WTC11 (cell line): ENCODE measurements around the gene ARTN. TPM values are rescaled to one million over a fixed set of nuclear protein-coding genes. Genes with fewer than 3 reads are reported as not detected.

ENCODE experiments used
- ELF4 ChIP-seq: sonication (generic); formaldehyde crosslinking; IDR thresholded peaks from 2 replicates; pipeline ENCODE4 v1.8.1; 2022; ENCODE audit warnings: low read depth, mild to moderate bottlenecking, moderate library complexity, missing genetic modification reagents
- ESRRA ChIP-seq: sonication (generic); formaldehyde crosslinking; IDR thresholded peaks from 2 replicates; pipeline ENCODE4 v1.8.1; 2022; ENCODE audit warnings: mild to moderate bottlenecking, missing genetic modification reagents, borderline replicate concordance
- FOXP1 ChIP-seq: sonication (generic); formaldehyde crosslinking; IDR thresholded peaks from 2 replicates; pipeline ENCODE4 v1.8.0; 2022; ENCODE audit warnings: missing genetic modification reagents, mild to moderate bottlenecking, moderate library complexity, borderline replicate concordance
- NR3C1 ChIP-seq: sonication (generic); formaldehyde crosslinking; conservative IDR thresholded peaks from 2 replicates; pipeline ENCODE4 v1.8.1; 2023; ENCODE audit warnings: low read depth, mild to moderate bottlenecking, missing genetic modification reagents
- SMAD3 ChIP-seq: sonication (generic); formaldehyde crosslinking; IDR thresholded peaks from 2 replicates; pipeline ENCODE4 v1.8.0; 2022; ENCODE audit warnings: missing genetic modification reagents, mild to moderate bottlenecking, borderline replicate concordance
- SOX15 ChIP-seq: fragments of 250-450 bp; sonication (Bioruptor Pico); IDR thresholded peaks from 2 replicates; pipeline ENCODE4 v1.9.0; 2021; ENCODE audit warnings: mild to moderate bottlenecking
- TEAD1 ChIP-seq: sonication (generic); formaldehyde crosslinking; IDR thresholded peaks from 2 replicates; pipeline ENCODE4 v1.8.0; 2022; ENCODE audit warnings: mild to moderate bottlenecking, missing genetic modification reagents
- ZNF121 ChIP-seq: sonication (generic); formaldehyde crosslinking; IDR thresholded peaks from 2 replicates; pipeline ENCODE4 v1.8.0; 2023; ENCODE audit warnings: missing genetic modification reagents
- ZNF263 ChIP-seq: sonication (generic); formaldehyde crosslinking; IDR thresholded peaks from 2 replicates; pipeline ENCODE4 v1.8.1; 2022; ENCODE audit warnings: low read depth, mild to moderate bottlenecking, moderate library complexity, missing genetic modification reagents
- ZNF423 ChIP-seq: fragments of 250-450 bp; sonication (Bioruptor Pico); IDR thresholded peaks from 2 replicates; pipeline ENCODE4 v2.1.2; 2022; ENCODE audit warnings: mild to moderate bottlenecking, moderate library complexity
- total RNA-seq: library from RNA; stranded (reverse); gene quantifications from 3 replicates; pipeline ENCODE4 v1.2.3, GENCODE V29; 2021
- TF ChIP-seq, protein P1 (sequence below): sonication (generic); formaldehyde crosslinking; IDR thresholded peaks from 2 replicates; pipeline ENCODE4 v1.8.1; 2023; ENCODE audit warnings: mild to moderate bottlenecking, missing genetic modification reagents, moderate library complexity
- TF ChIP-seq, protein P2 (sequence below): sonication (generic); formaldehyde crosslinking; IDR thresholded peaks from 2 replicates; pipeline ENCODE4 v1.8.1; 2022; ENCODE audit warnings: mild to moderate bottlenecking, moderate library complexity, missing genetic modification reagents
- TF ChIP-seq, protein P3 (sequence below): sonication (generic); formaldehyde crosslinking; IDR thresholded peaks from 2 replicates; pipeline ENCODE4 v1.8.0; 2022; ENCODE audit warnings: mild to moderate bottlenecking, missing genetic modification reagents
- TF ChIP-seq, protein P4 (sequence below): fragments of 250-450 bp; sonication (Bioruptor Pico); IDR thresholded peaks from 2 replicates; pipeline ENCODE4 v1.9.0; 2021; ENCODE audit warnings: mild to moderate bottlenecking, borderline replicate concordance
- TF ChIP-seq, protein P5 (sequence below): sonication (generic); formaldehyde crosslinking; IDR thresholded peaks from 2 replicates; pipeline ENCODE4 v1.8.1; 2023; ENCODE audit warnings: mild to moderate bottlenecking, missing genetic modification reagents
- TF ChIP-seq, protein P6 (sequence below): fragments of 250-450 bp; sonication (Bioruptor Pico); IDR thresholded peaks from 2 replicates; pipeline ENCODE4 v2.1.2; 2022; ENCODE audit warnings: mild to moderate bottlenecking, moderate library complexity
- TF ChIP-seq, protein P7 (sequence below): sonication (generic); formaldehyde crosslinking; IDR thresholded peaks from 2 replicates; pipeline ENCODE4 v1.8.1; 2023; ENCODE audit warnings: mild to moderate bottlenecking, missing genetic modification reagents, moderate library complexity
- TF ChIP-seq, protein P8 (sequence below): sonication (generic); formaldehyde crosslinking; IDR thresholded peaks from 2 replicates; pipeline ENCODE4 v1.8.1; 2023; ENCODE audit warnings: mild to moderate bottlenecking, missing genetic modification reagents
- TF ChIP-seq, protein P9 (sequence below): sonication (generic); formaldehyde crosslinking; IDR thresholded peaks from 2 replicates; pipeline ENCODE4 v1.8.0; 2022; ENCODE audit warnings: missing genetic modification reagents
- TF ChIP-seq, protein P10 (sequence below): sonication (generic); formaldehyde crosslinking; IDR thresholded peaks from 2 replicates; pipeline ENCODE4 v1.8.0; 2022; ENCODE audit warnings: mild to moderate bottlenecking, missing genetic modification reagents

Gene ARTN
- total RNA-seq, 1 experiment from 2014 or later: 28.5 TPM

DNA sequence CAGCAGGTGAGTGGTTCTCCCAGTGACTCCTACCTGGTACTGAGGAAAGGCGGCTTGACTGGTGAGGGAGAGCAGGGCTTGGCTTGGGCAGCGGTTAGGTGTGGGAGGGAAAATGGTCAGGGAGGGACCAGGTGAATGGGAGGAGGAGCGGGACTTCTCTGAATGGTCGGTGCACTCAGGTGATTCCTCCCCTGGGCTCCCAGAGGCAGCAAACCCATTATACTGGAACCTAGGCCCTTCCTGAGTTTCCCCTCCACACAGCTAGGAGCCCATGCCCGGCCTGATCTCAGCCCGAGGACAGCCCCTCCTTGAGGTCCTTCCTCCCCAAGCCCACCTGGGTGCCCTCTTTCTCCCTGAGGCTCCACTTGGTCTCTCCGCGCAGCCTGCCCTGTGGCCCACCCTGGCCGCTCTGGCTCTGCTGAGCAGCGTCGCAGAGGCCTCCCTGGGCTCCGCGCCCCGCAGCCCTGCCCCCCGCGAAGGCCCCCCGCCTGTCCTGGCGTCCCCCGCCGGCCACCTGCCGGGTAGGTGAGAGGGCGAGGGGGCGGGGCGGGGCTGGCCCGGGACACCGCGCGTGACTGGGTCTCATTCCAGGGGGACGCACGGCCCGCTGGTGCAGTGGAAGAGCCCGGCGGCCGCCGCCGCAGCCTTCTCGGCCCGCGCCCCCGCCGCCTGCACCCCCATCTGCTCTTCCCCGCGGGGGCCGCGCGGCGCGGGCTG, 2.3 kb downstream of the ARTN start (continued):
- TF ChIP-seq, protein P1, sequence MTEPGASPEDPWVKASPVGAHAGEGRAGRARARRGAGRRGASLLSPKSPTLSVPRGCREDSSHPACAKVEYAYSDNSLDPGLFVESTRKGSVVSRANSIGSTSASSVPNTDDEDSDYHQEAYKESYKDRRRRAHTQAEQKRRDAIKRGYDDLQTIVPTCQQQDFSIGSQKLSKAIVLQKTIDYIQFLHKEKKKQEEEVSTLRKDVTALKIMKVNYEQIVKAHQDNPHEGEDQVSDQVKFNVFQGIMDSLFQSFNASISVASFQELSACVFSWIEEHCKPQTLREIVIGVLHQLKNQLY: no peak
- TF ChIP-seq, protein P2, sequence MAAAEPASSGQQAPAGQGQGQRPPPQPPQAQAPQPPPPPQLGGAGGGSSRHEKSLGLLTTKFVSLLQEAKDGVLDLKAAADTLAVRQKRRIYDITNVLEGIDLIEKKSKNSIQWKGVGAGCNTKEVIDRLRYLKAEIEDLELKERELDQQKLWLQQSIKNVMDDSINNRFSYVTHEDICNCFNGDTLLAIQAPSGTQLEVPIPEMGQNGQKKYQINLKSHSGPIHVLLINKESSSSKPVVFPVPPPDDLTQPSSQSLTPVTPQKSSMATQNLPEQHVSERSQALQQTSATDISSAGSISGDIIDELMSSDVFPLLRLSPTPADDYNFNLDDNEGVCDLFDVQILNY (CRISPR knock-in tag): no peak
- TF ChIP-seq NR3C1 (CRISPR knock-in tag) (0 out of 2 replicates have a peak, but pooled peaks have one; percentile 32), ZNF423 (CRISPR knock-in tag) (peak; percentile 54), TEAD1 (CRISPR knock-in tag) (0 out of 2 replicates have a peak, but pooled peaks have one; percentile 36), ZNF263 (CRISPR knock-in tag) (no peak), FOXP1 (no peak), ESRRA (CRISPR knock-in tag) (no peak), SMAD3 (CRISPR knock-in tag) (no peak), SOX15 (CRISPR knock-in tag) (no peak), ZNF121 (CRISPR knock-in tag) (no peak), ELF4 (CRISPR knock-in tag) (no peak)
- TF ChIP-seq, protein P3, sequence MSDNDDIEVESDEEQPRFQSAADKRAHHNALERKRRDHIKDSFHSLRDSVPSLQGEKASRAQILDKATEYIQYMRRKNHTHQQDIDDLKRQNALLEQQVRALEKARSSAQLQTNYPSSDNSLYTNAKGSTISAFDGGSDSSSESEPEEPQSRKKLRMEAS (CRISPR knock-in tag): peak; percentile 54; the same call in 1 of the 2 replicates
- TF ChIP-seq, protein P4, sequence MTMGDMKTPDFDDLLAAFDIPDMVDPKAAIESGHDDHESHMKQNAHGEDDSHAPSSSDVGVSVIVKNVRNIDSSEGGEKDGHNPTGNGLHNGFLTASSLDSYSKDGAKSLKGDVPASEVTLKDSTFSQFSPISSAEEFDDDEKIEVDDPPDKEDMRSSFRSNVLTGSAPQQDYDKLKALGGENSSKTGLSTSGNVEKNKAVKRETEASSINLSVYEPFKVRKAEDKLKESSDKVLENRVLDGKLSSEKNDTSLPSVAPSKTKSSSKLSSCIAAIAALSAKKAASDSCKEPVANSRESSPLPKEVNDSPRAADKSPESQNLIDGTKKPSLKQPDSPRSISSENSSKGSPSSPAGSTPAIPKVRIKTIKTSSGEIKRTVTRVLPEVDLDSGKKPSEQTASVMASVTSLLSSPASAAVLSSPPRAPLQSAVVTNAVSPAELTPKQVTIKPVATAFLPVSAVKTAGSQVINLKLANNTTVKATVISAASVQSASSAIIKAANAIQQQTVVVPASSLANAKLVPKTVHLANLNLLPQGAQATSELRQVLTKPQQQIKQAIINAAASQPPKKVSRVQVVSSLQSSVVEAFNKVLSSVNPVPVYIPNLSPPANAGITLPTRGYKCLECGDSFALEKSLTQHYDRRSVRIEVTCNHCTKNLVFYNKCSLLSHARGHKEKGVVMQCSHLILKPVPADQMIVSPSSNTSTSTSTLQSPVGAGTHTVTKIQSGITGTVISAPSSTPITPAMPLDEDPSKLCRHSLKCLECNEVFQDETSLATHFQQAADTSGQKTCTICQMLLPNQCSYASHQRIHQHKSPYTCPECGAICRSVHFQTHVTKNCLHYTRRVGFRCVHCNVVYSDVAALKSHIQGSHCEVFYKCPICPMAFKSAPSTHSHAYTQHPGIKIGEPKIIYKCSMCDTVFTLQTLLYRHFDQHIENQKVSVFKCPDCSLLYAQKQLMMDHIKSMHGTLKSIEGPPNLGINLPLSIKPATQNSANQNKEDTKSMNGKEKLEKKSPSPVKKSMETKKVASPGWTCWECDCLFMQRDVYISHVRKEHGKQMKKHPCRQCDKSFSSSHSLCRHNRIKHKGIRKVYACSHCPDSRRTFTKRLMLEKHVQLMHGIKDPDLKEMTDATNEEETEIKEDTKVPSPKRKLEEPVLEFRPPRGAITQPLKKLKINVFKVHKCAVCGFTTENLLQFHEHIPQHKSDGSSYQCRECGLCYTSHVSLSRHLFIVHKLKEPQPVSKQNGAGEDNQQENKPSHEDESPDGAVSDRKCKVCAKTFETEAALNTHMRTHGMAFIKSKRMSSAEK (CRISPR knock-in tag): no peak
- TF ChIP-seq, protein P5, sequence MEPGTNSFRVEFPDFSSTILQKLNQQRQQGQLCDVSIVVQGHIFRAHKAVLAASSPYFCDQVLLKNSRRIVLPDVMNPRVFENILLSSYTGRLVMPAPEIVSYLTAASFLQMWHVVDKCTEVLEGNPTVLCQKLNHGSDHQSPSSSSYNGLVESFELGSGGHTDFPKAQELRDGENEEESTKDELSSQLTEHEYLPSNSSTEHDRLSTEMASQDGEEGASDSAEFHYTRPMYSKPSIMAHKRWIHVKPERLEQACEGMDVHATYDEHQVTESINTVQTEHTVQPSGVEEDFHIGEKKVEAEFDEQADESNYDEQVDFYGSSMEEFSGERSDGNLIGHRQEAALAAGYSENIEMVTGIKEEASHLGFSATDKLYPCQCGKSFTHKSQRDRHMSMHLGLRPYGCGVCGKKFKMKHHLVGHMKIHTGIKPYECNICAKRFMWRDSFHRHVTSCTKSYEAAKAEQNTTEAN (CRISPR knock-in tag): no peak
- TF ChIP-seq, protein P6, sequence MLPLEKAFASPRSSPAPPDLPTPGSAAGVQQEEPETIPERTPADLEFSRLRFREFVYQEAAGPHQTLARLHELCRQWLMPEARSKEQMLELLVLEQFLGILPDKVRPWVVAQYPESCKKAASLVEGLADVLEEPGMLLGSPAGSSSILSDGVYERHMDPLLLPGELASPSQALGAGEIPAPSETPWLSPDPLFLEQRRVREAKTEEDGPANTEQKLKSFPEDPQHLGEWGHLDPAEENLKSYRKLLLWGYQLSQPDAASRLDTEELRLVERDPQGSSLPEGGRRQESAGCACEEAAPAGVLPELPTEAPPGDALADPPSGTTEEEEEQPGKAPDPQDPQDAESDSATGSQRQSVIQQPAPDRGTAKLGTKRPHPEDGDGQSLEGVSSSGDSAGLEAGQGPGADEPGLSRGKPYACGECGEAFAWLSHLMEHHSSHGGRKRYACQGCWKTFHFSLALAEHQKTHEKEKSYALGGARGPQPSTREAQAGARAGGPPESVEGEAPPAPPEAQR (CRISPR knock-in tag): no peak
- TF ChIP-seq, protein P7, sequence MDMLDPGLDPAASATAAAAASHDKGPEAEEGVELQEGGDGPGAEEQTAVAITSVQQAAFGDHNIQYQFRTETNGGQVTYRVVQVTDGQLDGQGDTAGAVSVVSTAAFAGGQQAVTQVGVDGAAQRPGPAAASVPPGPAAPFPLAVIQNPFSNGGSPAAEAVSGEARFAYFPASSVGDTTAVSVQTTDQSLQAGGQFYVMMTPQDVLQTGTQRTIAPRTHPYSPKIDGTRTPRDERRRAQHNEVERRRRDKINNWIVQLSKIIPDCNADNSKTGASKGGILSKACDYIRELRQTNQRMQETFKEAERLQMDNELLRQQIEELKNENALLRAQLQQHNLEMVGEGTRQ (CRISPR knock-in tag): peak; percentile 23; the same call in 1 of the 2 replicates
- TF ChIP-seq, protein P8, sequence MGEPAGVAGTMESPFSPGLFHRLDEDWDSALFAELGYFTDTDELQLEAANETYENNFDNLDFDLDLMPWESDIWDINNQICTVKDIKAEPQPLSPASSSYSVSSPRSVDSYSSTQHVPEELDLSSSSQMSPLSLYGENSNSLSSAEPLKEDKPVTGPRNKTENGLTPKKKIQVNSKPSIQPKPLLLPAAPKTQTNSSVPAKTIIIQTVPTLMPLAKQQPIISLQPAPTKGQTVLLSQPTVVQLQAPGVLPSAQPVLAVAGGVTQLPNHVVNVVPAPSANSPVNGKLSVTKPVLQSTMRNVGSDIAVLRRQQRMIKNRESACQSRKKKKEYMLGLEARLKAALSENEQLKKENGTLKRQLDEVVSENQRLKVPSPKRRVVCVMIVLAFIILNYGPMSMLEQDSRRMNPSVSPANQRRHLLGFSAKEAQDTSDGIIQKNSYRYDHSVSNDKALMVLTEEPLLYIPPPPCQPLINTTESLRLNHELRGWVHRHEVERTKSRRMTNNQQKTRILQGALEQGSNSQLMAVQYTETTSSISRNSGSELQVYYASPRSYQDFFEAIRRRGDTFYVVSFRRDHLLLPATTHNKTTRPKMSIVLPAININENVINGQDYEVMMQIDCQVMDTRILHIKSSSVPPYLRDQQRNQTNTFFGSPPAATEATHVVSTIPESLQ (CRISPR knock-in tag): no peak
- TF ChIP-seq, protein P9, sequence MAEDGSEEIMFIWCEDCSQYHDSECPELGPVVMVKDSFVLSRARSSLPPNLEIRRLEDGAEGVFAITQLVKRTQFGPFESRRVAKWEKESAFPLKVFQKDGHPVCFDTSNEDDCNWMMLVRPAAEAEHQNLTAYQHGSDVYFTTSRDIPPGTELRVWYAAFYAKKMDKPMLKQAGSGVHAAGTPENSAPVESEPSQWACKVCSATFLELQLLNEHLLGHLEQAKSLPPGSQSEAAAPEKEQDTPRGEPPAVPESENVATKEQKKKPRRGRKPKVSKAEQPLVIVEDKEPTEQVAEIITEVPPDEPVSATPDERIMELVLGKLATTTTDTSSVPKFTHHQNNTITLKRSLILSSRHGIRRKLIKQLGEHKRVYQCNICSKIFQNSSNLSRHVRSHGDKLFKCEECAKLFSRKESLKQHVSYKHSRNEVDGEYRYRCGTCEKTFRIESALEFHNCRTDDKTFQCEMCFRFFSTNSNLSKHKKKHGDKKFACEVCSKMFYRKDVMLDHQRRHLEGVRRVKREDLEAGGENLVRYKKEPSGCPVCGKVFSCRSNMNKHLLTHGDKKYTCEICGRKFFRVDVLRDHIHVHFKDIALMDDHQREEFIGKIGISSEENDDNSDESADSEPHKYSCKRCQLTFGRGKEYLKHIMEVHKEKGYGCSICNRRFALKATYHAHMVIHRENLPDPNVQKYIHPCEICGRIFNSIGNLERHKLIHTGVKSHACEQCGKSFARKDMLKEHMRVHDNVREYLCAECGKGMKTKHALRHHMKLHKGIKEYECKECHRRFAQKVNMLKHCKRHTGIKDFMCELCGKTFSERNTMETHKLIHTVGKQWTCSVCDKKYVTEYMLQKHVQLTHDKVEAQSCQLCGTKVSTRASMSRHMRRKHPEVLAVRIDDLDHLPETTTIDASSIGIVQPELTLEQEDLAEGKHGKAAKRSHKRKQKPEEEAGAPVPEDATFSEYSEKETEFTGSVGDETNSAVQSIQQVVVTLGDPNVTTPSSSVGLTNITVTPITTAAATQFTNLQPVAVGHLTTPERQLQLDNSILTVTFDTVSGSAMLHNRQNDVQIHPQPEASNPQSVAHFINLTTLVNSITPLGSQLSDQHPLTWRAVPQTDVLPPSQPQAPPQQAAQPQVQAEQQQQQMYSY: no peak
- TF ChIP-seq, protein P10, sequence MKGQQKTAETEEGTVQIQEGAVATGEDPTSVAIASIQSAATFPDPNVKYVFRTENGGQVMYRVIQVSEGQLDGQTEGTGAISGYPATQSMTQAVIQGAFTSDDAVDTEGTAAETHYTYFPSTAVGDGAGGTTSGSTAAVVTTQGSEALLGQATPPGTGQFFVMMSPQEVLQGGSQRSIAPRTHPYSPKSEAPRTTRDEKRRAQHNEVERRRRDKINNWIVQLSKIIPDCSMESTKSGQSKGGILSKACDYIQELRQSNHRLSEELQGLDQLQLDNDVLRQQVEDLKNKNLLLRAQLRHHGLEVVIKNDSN (CRISPR knock-in tag): 0 out of 2 replicates have a peak, but pooled peaks have one; percentile 55
